ENCODE measurements around the gene PBX3. TPM values are rescaled to one million over a fixed set of nuclear protein-coding genes. Genes with fewer than 3 reads are reported as not detected.

Gene PBX3
- total and polyA plus RNA-seq, 9 donors = 52.6 to 199 (median 119) TPM

- H3K4me3 ChIP-seq = peak overlapping the region; percentile 77
- H3K9me3 ChIP-seq = no peaks in the 10 kb centered on the region
- peak; percentile 19 to 51 (median 23) for DNase-seq
- TF ChIP-seq EP300 (IDR thresholded peaks at IDR 0.05) (no peak), POLR2A (IDR thresholded peaks at IDR 0.05) (no peak), CTCF (IDR thresholded peaks at IDR 0.05) (no peak)
- H3K27ac ChIP-seq = peak overlapping the region; percentile 80 to 81
- no peaks in the 10 kb centered on the region for H3K36me3 ChIP-seq
- intact Hi-C loops (cut with DNase I) = loop anchor here in 2 of 4 donors (5.0 to 10.0 kb wide), 4 partner anchors 139 to 476 kb away; no protein-coding TSS in a partner anchor
- WGBS, 3 donors = 3 to 6% (median 3%) methylated on average over 30 of the region's 30 CpGs
- no peaks in the 10 kb centered on the region for H3K4me1 ChIP-seq (ENCODE audit: insufficient read depth)
- H3K27me3 ChIP-seq = no peaks in the 10 kb centered on the region
These were observed 1.4 kb downstream of the PBX3 start for GRCh38 chr9:125748446-125749099.

GRCh38 chr9:125749287-125749935, 2.2 kb downstream of the PBX3 start:
- H3K4me1 ChIP-seq (ENCODE audit: insufficient read depth) = peaks cover 1% of the 10 kb centered on the region
- 34 to 40% (median 36%) methylated on average over 4 of the region's 4 CpGs for WGBS, 3 donors
- H3K36me3 ChIP-seq = no peaks in the 10 kb centered on the region
- intact Hi-C loops (cut with DNase I) = loop anchor here in 2 of 4 donors (5.0 to 10.0 kb wide), 4 partner anchors 138 to 475 kb away; no protein-coding TSS in a partner anchor
- no peak for TF ChIP-seq EP300 (IDR thresholded peaks at IDR 0.05)
- no peak for TF ChIP-seq CTCF (IDR thresholded peaks at IDR 0.05)
- TF ChIP-seq POLR2A (IDR thresholded peaks at IDR 0.05) = no peak
- peak overlapping the region; percentile 77 for H3K4me3 ChIP-seq
- H3K27ac ChIP-seq = peak overlapping the region; percentile 80 to 81
- no peaks in the 10 kb centered on the region for H3K9me3 ChIP-seq
- no peaks in the 10 kb centered on the region for H3K27me3 ChIP-seq
- DNase-seq = no peak

GRCh38 chr9:125749951-125750626, 2.9 kb downstream of the PBX3 start:
- Histone ChIP-seq H3K27ac (peak overlapping the region in 1 of 2 donors; percentile 81), H3K36me3 (no peaks in the 10 kb centered on the region), H3K9me3 (no peaks in the 10 kb centered on the region), H3K27me3 (no peaks in the 10 kb centered on the region), H3K4me3 (peak overlapping the region; percentile 23), H3K4me1 (ENCODE audit: insufficient read depth) (peaks cover 1% of the 10 kb centered on the region)
- 15 to 26% (median 24%) methylated on average over 4 of the region's 4 CpGs for WGBS, 3 donors
- intact Hi-C loops (cut with DNase I) = loop anchor here in 2 of 4 donors (5.0 to 10.0 kb wide), 4 partner anchors 137 to 475 kb away; no protein-coding TSS in a partner anchor
- no peak for DNase-seq
- TF ChIP-seq EP300 (IDR thresholded peaks at IDR 0.05) (no peak), CTCF (IDR thresholded peaks at IDR 0.05) (no peak), POLR2A (IDR thresholded peaks at IDR 0.05) (no peak)

GRCh38 chr9:125750627-125751011, 3.4 kb downstream of the PBX3 start:
- intact Hi-C loops (cut with DNase I) = no loop called here
- peak overlapping the region in 1 of 2 donors; percentile 81 for H3K27ac ChIP-seq

More at GRCh38 chr9:125750627-125751011, 3.4 kb downstream of the PBX3 start:
- Histone ChIP-seq H3K36me3 (no peaks in the 10 kb centered on the region), H3K27me3 (no peaks in the 10 kb centered on the region), H3K4me1 (ENCODE audit: insufficient read depth) (peaks cover 1% of the 10 kb centered on the region), H3K4me3 (peak overlapping the region; percentile 23), H3K9me3 (no peaks in the 10 kb centered on the region)
- TF ChIP-seq EP300 (IDR thresholded peaks at IDR 0.05) = no peak
- no peak for TF ChIP-seq CTCF (IDR thresholded peaks at IDR 0.05)
- TF ChIP-seq POLR2A (IDR thresholded peaks at IDR 0.05) = no peak
- DNase-seq = no peak
- WGBS, 3 donors = 14 to 15% (median 15%) methylated on average over 6 of the region's 6 CpGs

Measured in ovary (tissue), 9 donors.